GM18498 (cell line): Measurements from ENCODE around the gene NFIB.

Experiments
- ATAC-seq: cut with Tn5 transposase; IDR thresholded peaks from one replicate; pipeline ENCODE4 v1.9.1; 2021; ENCODE audit warnings: mild to moderate bottlenecking, moderate library complexity; ENCODE audit not compliant: unreplicated experiment

Gene NFIB

GRCh38 chr9:14249527-14249926, 64.4 kb downstream of the NFIB start:
- ATAC-seq = no peak

GRCh38 chr9:14248149-14248548, 65.8 kb downstream of the NFIB start:
- ATAC-seq = no peak

DNA sequence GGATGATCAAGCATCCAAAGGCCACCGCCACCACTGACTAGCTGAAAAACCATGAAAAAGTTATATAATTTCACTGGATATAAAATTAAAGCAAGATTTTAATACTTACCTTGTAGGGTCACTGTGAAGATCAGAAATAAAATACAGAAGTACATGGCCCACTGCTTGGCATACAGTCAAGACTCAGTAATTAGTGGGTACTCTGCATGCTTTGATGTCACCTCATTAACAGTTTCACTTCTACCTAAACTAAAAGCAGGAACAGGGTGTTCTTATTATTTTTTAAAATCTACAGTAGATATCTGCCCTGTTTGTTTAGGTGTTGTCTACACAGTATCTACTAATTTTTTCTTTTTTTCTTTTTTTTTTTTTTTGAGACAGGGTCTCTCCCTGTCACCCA, 66.4 kb downstream of the NFIB start:
- no peak for ATAC-seq

- no peak for ATAC-seq
Measured at GRCh38 chr9:14246951-14247350, 67.0 kb downstream of the NFIB start.

DNA sequence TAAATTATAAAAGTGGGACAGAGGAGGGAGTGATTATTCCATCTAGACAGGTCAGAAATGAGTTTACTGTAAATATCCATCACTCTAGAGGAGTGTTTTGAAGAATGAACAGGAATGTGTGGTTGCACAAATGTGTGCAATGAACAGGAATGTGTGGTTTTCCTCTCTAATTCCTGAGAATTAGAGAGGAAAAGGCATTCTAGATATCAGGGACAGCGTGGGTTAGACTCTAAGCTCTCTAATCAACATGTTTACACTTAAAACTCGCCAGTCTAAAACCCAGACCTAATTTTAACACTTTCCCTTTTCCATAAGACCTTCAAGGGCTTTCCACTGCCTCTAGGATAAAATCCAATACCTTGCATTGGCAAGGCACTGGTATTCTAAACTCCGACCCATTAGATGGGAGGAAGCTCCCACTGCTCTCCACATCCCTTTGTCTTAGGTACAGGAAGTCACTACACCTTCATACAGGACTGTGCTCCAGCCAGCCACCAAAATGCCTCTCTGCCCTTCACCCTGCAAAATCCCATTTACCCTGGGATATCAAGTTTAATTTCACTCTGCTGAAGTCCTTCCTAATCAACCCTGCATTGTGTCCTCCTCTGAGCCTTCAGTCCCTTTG, 67.9 kb downstream of the NFIB start:
- ATAC-seq = no peak

DNA sequence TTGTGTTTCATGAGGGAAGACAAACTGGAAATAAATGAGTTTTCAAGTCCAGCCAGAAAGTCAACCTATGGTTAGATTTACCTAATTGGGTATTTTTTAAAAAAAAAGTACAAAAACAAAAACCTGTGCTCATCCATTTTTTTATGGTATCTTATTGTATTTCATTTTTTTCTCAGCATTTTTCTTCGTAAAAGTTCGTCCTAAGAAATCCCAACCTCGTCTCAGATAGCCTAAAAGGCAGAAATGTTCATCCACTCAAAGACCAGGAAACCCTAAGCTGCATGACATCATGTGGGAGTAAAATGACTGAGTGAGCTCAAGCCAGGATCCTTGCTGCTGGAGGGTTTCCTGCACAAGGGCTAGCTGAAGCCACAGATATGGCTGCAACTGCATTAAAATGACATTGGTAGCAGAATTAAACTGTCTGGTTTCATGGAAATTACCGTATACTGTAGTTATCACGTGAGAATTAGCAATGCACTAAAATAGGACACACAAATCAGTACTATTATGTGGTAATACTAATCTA, 70.4 kb downstream of the NFIB start:
- ATAC-seq = no peak

- ATAC-seq = no peak
Measured at GRCh38 chr9:14242150-14242805, 71.7 kb downstream of the NFIB start.

DNA sequence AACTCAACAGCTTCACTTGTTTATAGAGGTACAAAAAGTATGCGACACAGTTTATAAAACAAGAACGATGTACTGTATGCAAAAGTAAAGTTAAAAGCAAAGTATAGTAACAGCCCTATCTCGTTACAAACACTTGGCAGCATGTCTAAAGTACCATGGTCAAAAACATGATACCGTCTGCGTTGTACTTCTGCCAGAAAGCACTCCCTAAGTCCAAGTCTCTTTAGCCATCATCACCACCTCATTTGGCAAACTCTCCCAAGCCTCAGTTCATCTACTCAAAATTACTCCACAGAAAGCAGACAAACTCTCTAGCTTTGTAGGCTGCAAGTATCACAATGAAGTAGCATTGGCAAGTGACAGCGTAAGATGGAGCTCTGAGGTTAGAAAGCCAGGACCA, 73.4 kb downstream of the NFIB start:
- ATAC-seq = no peak

- no peak for ATAC-seq
Measured at GRCh38 chr9:14238518-14238917, 75.4 kb downstream of the NFIB start.

DNA sequence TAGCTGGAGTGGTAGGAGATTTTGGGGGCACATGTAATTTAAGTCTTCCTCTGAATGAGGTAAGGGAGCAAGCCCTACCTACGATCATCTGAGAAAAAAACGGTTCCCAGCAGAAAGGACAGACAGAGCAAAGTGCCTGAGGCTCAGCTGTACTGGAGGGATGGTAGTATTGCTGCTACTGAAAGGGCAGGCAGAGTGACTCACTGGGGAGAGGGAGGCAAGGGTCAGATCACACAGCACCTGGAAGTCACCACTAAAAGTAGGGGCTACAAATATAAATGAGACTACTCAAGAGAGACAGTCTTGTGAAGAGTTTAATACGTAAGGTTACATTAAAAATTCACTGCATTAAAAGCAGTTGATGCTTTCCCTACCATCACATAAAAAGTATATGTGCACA, 75.9 kb downstream of the NFIB start:
- ATAC-seq = no peak

DNA sequence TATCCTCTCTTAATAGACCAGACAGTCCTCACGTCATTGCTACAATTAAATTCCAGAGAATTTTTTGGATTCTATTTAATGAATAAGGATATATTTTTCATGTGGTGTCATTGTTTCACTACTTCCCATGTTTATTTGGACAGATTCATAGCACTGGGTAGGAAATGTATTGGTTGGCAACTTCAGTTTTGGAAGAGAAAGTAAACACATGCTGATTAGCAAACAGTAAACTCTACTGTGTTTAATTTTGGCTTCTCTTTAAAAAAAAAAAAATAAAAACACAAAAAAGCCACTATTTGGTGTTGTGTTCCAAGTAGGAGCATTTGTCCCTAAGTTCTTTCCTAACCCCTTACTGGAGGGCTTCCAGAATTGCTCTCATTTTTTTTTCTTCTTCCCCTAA, 77.3 kb downstream of the NFIB start:
- ATAC-seq = no peak

GRCh38 chr9:14232111-14232510, 81.8 kb downstream of the NFIB start:
- no peak for ATAC-seq

DNA sequence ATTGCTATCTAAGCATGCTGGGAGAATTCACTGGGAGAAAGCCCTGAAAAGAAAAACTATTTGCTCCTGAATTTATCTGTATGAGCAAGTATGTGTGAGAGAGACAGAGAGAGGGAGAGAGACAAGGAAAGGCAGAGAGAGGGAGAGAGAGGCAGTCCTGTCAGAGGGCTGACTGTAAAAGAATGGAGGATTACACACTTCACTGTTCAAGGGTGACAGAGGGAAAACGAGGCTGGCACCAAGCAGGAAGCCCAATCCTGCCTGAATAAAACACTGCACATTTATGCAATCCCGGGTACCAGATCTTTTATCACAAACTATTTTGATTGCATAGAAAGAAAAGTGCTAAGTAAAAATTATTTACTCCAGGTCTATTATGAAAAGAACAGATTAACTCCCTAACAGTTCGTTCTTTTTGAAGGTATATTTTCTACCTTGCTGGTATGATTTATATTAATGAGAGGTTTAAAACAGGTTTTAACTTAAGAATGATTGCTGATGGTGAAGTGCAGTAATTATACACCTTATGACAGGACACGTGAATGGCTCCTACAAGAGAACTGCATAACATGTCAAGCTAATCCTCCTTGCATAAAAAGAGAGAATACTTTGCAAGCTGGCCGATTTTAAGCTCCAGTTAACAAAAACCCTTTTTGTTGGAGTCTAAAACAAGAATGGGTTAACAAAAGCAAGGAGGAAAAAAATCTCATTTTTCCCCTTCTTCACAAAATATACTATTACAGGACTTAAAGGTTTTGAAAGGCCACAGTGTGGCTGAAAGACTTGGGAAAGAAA, 82.5 kb downstream of the NFIB start:
- no peak for ATAC-seq

- ATAC-seq = no peak
Measured at GRCh38 chr9:14228602-14229001, 85.3 kb downstream of the NFIB start.

GRCh38 chr9:14226855-14227532, 86.9 kb downstream of the NFIB start:
- no peak for ATAC-seq

DNA sequence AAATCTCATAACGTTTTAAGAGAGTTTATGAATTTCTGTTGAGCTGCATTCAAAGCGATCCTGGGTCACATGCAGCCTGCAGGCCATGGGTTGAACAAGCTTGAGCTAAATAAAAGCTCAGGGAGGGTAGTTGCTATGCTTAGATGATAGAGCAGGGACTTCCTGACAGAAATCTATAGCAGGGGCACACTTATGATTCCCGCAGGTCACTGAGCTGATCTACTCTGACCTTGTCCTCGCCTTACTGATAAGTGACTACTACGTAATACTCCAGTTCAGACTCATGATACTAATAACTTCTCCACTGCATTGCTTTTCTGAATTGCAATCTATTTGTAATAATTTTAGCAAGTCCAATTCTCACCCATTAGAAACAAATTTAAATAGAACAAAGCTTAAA, 90.9 kb downstream of the NFIB start:
- no peak for ATAC-seq

GRCh38 chr9:14222149-14222835, 91.6 kb downstream of the NFIB start:
- ATAC-seq = no peak

DNA sequence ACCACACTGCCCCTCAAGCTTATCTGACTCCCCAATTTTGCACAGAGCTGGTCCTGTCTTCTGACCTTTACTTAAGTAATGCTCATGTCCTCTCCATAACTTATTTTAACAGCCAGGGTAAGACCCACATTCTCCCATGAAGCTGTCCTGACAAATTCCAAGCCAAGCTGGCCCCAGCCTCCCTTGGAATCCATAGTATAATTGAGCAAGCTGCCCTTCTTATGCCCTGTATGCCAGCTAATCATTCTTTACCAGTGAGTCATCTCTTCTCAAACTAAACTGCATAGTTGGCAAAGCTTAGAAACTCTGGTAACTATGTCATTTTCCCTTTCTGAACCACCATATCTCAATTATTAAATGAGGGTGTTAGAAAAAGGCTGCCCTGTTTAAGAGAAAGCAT, 92.4 kb downstream of the NFIB start:
- no peak for ATAC-seq

- no peak for ATAC-seq
Measured at GRCh38 chr9:14221119-14221518, 92.8 kb downstream of the NFIB start.

GRCh38 chr9:14220256-14220655, 93.7 kb downstream of the NFIB start:
- no peak for ATAC-seq

- ATAC-seq = no peak
Measured at GRCh38 chr9:14219850-14220249, 94.1 kb downstream of the NFIB start.
